Body of pancreas (tissue), 4 donors: ENCODE measurements around the gene DCDC2. TPM values are rescaled to one million over a fixed set of nuclear protein-coding genes. Genes with fewer than 3 reads are reported as not detected.
"Not testable (repeated sequence)": the region's sequence is repeated elsewhere in the genome, so short reads cannot be mapped to it uniquely, and the experiment has no call there.

Source experiments
- ATAC-seq: fragments of 150-250 bp; one replicate; pipeline ENCODE4 v1.9.1; 2016
- DNase-seq, 4 donors: peaks; one replicate each; pipeline ENCODE4 v3.0.0-alpha.2; 2019
- H3K27ac ChIP-seq, 4 donors: fragments of 200-600 bp; sonication (generic); 1 replicate in 3 of 4; 2 replicates in 1 of 4; pipeline versions ENCODE4 v1.5.1 to v1.6.1; 2016 to 2019; ENCODE audit warnings: mild to moderate bottlenecking in 1 of 4, mixed read lengths in 1 of 4, moderate library complexity in 1 of 4
- H3K27me3 ChIP-seq, 2 donors: fragments of 200-600 bp; sonication (generic); one replicate each; pipeline ENCODE4 v1.6.0; 2016; ENCODE audit warnings: mild to moderate bottlenecking in 1 of 2
- H3K36me3 ChIP-seq, 2 donors: fragments of 200-600 bp; sonication (generic); replicated peaks in 1 of 2; 2 replicates each; pipeline ENCODE4 v1.5.1; 2016; ENCODE audit warnings: low read depth in 2 of 2; ENCODE audit not compliant: insufficient read depth in 1 of 2
- H3K4me1 ChIP-seq: fragments of 200-600 bp; sonication (generic); one replicate; pipeline ENCODE4 v1.6.0; 2016
- H3K4me3 ChIP-seq, 2 donors: fragments of 200-600 bp; sonication (generic); 1 replicate in 1 of 2; 2 replicates in 1 of 2; pipeline ENCODE4 v1.5.1; 2016 to 2019
- H3K9me3 ChIP-seq, 3 donors: fragments of 200-600 bp; sonication (generic); 1 replicate in 2 of 3; 2 replicates in 1 of 3; pipeline ENCODE4 v1.5.1; 2016
- POLR2A ChIP-seq, 3 donors: fragments of 450-650 bp; IDR thresholded peaks; one replicate each; pipeline ENCODE4 v1.6.1; 2016; ENCODE audit warnings: antibody characterized with exemption in 3 of 3, mild to moderate bottlenecking in 2 of 3
- WGBS, 2 donors: methylation state at CpG; one replicate each; pipeline ENCODE4 v1.1.5; 2017; 5-methylcytosine and 5-hydroxymethylcytosine counted together
- intact Hi-C: fragments of 100-400 bp; cut with DNase I; formaldehyde crosslinking; loops from one replicate; pipeline ENCODE4 v1.15.1; 2023
- total RNA-seq, 2 donors: library from RNA; depleted of rRNA; stranded (reverse); fragments of >200 nt; gene quantifications; one replicate each; pipeline ENCODE4 v1.1.0, GENCODE V29; 2016
- TF ChIP-seq, protein P1 (sequence below), 7 experiments: fragments of 450-650 bp in 4 of 7; fragments of 200-600 bp in 3 of 7; sonication (generic) in 3 of 7; IDR thresholded peaks; one replicate each; pipeline ENCODE4 v1.5.1; 2016 to 2019; ENCODE audit warnings: antibody characterized with exemption in 7 of 7

The DCDC2 gene
- total RNA-seq, 2 donors from 2014 or later = 20.8 to 37.4 TPM

DNA sequence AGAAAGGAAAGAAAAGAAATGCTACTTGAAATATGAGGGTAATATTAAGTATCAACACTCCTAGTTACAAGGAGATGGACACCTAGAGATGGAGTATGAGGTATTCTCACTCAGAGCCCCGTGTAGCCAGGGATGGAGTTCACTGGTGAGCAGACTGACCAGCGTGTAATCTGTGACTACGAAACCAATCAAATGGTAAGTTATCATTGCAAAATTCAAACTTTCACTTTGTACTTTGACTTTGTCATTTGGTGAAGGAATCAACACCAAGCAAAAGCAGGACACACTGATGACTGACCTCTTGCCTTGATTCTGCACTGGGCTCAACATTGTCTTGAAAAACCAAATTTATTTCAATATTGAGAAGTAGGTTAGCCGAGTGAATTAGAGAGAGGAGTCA is 51.8 kb downstream of the DCDC2 start:
- H3K4me3 ChIP-seq = no peak overlapping the region
- no peak overlapping the region for H3K27ac ChIP-seq
- no peaks in the 10 kb centered on the region for H3K27me3 ChIP-seq
- H3K9me3 ChIP-seq = no peaks in the 10 kb centered on the region
- H3K4me1 ChIP-seq = no peaks in the 10 kb centered on the region
- no peak for DNase-seq
- intact Hi-C loops = no loop called here
- no peaks in the 10 kb centered on the region for H3K36me3 ChIP-seq
- 70 to 78% methylated on average over 4 of the region's 4 CpGs for WGBS, 2 donors
- ATAC-seq = no peak
- TF ChIP-seq, protein P1, sequence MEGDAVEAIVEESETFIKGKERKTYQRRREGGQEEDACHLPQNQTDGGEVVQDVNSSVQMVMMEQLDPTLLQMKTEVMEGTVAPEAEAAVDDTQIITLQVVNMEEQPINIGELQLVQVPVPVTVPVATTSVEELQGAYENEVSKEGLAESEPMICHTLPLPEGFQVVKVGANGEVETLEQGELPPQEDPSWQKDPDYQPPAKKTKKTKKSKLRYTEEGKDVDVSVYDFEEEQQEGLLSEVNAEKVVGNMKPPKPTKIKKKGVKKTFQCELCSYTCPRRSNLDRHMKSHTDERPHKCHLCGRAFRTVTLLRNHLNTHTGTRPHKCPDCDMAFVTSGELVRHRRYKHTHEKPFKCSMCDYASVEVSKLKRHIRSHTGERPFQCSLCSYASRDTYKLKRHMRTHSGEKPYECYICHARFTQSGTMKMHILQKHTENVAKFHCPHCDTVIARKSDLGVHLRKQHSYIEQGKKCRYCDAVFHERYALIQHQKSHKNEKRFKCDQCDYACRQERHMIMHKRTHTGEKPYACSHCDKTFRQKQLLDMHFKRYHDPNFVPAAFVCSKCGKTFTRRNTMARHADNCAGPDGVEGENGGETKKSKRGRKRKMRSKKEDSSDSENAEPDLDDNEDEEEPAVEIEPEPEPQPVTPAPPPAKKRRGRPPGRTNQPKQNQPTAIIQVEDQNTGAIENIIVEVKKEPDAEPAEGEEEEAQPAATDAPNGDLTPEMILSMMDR (IDR thresholded peaks at IDR 0.05) = no peak
- no peak for TF ChIP-seq POLR2A (IDR thresholded peaks at IDR 0.05)

DNA sequence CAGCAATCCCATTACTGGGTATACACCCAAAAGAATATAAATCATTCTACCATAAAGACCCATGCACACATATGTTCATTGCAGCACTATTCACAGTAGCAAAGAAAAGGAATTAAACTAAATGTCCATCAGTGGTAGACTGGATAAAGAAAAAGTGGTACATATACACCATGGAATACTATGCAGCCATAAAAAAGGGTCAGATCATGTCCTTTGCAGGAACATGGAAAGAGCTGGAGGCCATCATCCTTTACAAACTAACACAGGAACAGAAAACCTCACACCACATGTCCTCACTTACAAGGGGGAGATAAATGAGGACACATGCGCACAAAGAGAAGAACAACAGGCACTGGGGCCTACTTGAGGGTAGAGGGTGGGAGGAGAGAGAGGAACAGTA is 60.9 kb downstream of the DCDC2 start:
- Histone ChIP-seq H3K4me1 (no peaks in the 10 kb centered on the region), H3K27me3 (no peaks in the 10 kb centered on the region), H3K4me3 (no peak overlapping the region), H3K36me3 (no peaks in the 10 kb centered on the region), H3K9me3 (no peaks in the 10 kb centered on the region), H3K27ac (no peak overlapping the region)
- DNase-seq (no peak), ATAC-seq (no peak)
- WGBS, 2 donors = 95 to 96% methylated on average over 1 of the region's 1 CpG
- TF ChIP-seq, protein P1 (IDR thresholded peaks at IDR 0.05) = no peak
- no peak for TF ChIP-seq POLR2A (IDR thresholded peaks at IDR 0.05)
- intact Hi-C loops = no loop called here

DNA sequence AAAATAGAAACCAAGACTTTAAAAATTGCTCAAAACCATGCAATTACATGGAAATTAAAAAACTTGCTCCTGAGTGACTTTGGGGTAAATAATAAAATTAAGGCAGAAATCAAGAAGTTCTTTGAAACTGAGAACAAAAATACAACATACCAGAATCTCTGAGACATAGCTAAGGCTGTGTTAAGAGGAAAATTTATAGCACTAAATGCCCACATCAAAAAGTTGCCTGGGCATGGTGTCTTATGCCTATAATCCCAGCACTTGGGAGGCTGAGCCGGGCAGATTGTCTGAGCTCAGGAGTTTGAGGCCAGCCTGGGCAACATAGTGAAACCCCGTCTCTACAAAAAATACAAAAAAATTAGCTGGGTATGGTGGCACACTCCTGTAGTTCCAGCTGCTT is 64.0 kb downstream of the DCDC2 start:
- H3K4me3 ChIP-seq, intact Hi-C loops, H3K9me3 ChIP-seq, H3K27ac ChIP-seq, H3K36me3 ChIP-seq, H3K4me1 ChIP-seq, DNase-seq, ATAC-seq, H3K27me3 ChIP-seq: not testable (repeated sequence)
- WGBS, 2 donors = 91 to 96% methylated on average over 2 of the region's 2 CpGs

DNA sequence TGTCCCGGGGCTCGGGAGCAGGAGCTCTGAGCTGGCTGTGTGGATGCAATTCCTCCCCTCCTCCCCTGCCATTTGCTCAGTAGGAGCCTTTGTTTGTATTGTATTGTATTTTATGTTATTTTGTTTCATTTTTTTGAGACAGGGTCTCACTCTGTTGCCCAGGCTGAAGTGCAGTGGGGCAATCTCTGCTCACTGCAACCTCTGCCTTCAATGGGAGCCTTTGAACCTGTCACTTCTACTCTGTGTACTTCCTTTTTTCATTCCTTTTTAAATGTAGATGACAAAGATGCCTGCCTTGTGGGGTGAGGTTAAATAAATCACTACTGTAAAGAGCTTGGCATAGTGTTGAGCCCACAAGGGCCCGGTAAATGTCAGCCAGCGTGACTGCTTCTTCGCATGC is 70.6 kb downstream of the DCDC2 start:
- no peaks in the 10 kb centered on the region for H3K27me3 ChIP-seq
- 88 to 97% methylated on average over 5 of the region's 5 CpGs for WGBS, 2 donors
- TF ChIP-seq POLR2A (IDR thresholded peaks at IDR 0.05) = no peak
- TF ChIP-seq, protein P1 (IDR thresholded peaks at IDR 0.05) = no peak
- DNase-seq = no peak
- intact Hi-C loops = loop anchor here (5.0 kb wide), 1 partner anchor 105 kb away; no protein-coding TSS in a partner anchor
- peaks cover 18% of the 10 kb centered on the region for H3K4me1 ChIP-seq
- H3K27ac ChIP-seq = no peak overlapping the region
- no peaks in the 10 kb centered on the region for H3K9me3 ChIP-seq
- ATAC-seq = no peak
- H3K36me3 ChIP-seq = no peaks in the 10 kb centered on the region
- no peak overlapping the region for H3K4me3 ChIP-seq

DNA sequence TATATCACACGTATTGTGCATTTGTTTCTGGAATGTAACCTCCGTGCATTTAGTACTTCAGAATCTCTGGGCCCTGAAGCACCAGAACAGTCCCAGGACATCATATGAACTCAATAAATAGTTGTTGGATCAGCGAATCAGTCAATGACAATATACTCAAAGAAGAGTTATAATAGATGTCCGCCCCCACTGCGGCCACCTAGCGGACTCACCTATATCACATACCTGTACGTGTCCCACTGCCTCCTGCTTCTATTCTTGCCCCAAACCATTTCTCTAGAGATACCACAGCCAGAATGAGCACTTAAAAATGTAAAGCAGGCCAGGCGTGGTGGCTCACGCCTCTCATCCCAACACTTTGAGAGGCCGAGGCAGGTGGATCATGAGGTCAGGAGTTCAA is 73.9 kb downstream of the DCDC2 start:
- peak overlapping the region; percentile 5 to 52 (median 47) for H3K27ac ChIP-seq
- no peaks in the 10 kb centered on the region for H3K36me3 ChIP-seq
- ATAC-seq (no peak), DNase-seq (peak in 1 of 4 donors; percentile 8)
- TF ChIP-seq POLR2A (IDR thresholded peaks at IDR 0.05) = no peak
- TF ChIP-seq, protein P1 (IDR thresholded peaks at IDR 0.05) = no peak
- intact Hi-C loops = no loop called here
- no peaks in the 10 kb centered on the region for H3K9me3 ChIP-seq
- H3K4me3 ChIP-seq = no peak overlapping the region
- 68 to 70% methylated on average over 10 of the region's 10 CpGs for whole genome bisulfite sequencing, 2 donors
- peaks cover 18% of the 10 kb centered on the region for H3K4me1 ChIP-seq
- no peaks in the 10 kb centered on the region for H3K27me3 ChIP-seq
